Measurements from ENCODE around the gene NDE1.
"Not testable (repeated sequence)": the region's sequence is repeated elsewhere in the genome, so short reads cannot be mapped to it uniquely, and the experiment has no call there.

Gene NDE1

GRCh38 chr16:15699819-15700218, 49.8 kb downstream of the NDE1 start:
- no peak for DNase-seq (ENCODE audit: low spot score)

GRCh38 chr16:15701367-15701766, 51.3 kb downstream of the NDE1 start:
- DNase-seq (ENCODE audit: low spot score): no peak

- no peak for DNase-seq (ENCODE audit: low spot score)
These were observed 52.2 kb downstream of the NDE1 start for GRCh38 chr16:15701975-15702970.

DNA sequence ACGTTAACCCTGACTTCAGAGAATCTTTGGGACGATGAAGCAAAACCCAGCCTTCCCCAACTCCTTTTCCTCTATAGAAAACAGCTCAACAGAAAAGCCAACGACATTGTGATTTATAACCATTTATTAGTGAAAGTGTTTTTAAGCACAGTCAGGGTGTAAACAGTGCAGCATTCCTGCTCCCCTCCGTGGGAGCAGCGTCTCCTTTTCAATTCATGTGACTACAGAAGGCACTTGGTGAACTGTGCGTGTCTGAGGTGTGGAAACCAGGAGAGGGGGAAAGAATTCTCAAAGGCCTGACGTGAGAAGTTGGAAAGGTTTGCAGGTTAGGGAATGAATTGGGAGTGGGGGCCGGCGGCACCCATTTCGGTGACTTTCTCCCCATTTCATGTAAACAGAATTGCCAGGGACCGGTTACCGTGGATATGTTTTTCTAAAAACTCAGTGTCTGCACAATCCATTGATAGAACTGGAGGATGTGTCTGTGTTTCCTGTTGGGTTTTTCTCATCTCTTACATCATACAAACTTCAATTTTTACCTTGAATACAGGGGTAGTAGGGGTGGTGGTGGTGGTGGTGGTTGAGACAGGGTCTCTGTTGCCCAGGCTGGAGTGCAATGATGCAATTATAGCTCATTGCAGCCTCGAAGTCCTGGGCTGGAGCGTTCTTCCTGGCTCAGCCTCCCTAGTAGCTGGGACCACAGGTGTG, 53.1 kb downstream of the NDE1 start:
- DNase-seq (ENCODE audit: low spot score): no peak

DNA sequence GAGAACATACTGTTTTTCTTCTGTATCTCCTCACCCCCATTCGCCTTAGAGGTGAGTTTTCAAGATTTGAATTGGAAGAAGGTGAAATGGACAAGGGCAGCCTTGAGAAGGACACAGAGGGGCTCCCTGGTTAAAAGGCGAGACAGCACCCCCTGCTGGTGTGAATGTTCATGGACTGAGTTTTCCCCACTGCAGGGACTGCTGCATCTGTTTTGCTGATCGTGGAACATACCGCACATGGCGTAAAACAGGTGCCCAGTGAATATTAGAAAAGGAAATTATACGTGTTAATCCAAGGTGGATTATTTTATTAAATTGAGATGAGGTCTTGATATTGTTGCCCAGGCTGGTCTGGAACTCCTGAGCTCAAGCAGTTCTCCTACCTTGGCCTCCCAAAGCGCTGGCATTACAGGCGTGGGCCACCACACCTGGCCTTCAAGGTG, 54.5 kb downstream of the NDE1 start:
- DNase-seq (ENCODE audit: low spot score): peak; percentile 87

GRCh38 chr16:15705064-15705565, 55.1 kb downstream of the NDE1 start:
- DNase-seq (ENCODE audit: low spot score): no peak

- no peak for DNase-seq (ENCODE audit: low spot score)
These were observed 57.3 kb downstream of the NDE1 start for GRCh38 chr16:15707332-15707731.

GRCh38 chr16:15708096-15708495, 58.1 kb downstream of the NDE1 start:
- no peak for DNase-seq (ENCODE audit: low spot score)

- DNase-seq (ENCODE audit: low spot score): no peak
These were observed 59.0 kb downstream of the NDE1 start for GRCh38 chr16:15708997-15709396.

DNA sequence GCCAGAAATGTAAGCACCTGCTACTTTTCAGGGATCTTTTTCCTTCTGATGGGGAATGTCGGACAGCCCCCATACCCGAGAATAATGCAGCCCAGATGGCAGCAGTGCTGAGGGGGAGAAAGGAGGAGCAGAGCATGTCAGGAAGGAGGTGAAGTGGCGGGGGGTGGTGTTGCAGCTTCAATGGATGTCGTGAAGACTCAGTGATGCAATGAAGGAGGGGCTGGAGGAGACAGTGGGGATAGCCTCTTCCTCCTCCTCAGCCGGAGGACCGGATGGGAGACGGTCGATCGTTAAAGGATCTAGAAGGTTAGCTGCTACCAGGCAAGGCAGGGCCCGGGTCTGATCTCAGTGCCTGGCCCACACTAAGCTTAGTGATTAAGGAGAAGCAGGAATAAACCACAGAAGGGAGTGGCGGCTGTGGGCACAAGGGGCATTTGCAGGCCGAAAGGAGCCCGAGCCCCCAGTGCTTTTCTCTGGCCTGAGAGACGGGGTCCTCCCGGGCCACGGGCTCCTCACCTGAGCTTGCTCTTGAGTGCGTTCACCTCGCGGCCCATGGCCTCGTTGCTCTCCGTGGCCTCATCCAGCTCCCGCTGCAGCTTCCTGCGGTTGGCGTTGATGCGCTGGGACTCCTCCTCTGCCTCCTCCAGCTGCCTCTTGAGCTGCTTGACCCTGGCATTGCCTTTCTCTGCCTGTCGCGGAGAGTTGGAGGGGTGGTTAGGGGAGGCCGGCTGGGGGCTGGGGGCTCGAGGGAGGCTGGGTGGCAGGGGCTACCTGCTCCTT, 64.5 kb downstream of the NDE1 start:
- DNase-seq (ENCODE audit: low spot score): no peak

DNA sequence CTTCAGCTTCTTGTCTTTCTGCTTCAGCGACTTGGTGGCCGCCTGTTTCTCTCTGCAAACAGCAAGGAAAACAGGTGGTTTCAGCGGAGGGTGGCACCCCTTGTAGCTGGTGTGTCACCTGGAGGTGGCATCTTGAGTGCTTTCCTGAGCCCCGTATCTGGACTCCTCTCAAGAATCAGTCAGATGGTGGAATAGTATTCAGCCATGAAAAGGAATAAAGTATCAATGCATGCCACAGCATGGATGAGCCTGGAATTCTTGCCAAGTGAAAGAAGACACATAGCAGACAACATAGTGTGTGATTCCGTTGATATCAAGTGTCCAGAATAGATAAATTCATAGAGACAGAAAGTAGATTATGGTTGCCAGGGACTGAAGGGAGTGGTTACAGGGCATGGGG, 65.2 kb downstream of the NDE1 start:
- DNase-seq (ENCODE audit: low spot score): no peak

DNA sequence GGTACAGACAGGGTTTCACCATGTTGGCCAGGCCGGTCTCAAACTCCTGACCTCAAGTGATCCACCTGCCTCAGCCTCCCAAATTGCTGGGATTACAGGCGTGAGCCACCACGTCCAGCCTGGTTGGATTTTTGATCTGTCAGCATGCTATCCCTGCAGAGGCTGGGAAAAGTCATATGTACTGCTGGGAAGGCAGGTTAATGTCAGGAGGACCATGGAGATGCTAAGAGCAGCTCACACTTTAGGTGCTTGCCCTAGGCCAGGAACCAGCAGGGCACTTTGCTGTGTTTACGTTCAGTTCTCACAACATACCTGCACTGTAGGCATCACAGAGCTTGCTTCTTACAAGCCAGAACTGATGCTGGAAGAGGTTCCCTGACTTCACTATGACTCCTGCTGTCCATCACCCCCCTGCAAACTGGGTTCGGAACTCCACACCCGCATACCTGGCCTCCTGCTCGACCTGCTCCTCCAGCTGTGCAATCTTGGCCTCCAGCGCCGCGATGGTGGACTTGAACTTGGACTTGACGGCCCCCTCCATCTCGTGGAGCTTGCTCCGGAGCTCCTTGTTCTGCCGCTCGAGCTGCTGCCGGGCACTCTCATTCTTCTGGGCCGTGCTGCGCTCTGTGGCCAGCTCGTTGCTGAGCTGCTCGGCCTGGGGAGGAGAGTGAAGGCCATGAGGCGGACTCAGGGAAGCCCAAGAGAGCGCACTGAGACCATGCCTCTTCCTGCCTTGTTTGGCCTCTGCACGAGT, 66.8 kb downstream of the NDE1 start:
- no peak for DNase-seq (ENCODE audit: low spot score)

- no peak for DNase-seq (ENCODE audit: low spot score)
These were observed 71.0 kb downstream of the NDE1 start for GRCh38 chr16:15721018-15721417.

GRCh38 chr16:15723808-15724207, 73.8 kb downstream of the NDE1 start:
- no peak for DNase-seq (ENCODE audit: low spot score)

DNA sequence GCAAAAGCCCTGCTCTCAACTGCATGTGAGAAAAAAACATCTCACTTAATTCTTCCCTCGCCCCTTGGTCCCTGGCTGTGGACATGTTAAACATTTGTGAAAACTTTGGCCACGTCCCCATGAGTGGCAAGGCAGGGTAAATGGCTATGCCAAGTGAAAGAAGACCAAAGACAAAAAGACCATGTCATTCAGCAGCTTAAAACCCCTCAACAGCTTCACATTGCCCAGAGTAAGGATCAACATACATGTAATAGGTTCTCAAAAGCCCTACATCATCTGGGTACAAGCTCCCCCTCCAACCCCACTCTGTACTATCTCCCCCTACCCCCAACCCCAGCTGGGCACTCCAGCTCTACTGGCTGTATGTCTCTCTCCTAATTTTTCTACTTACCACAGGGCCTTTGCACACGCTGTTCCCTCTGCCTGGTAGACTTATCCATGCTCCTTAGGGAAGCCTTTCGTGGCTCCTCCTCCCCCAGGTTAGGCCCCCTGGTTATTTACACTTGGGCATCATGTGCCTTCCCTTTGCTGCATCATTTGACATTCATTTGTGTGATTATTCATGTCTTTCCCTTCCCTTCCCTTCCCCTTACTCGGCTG, 75.7 kb downstream of the NDE1 start:
- DNase-seq (ENCODE audit: low spot score): no peak

DNA sequence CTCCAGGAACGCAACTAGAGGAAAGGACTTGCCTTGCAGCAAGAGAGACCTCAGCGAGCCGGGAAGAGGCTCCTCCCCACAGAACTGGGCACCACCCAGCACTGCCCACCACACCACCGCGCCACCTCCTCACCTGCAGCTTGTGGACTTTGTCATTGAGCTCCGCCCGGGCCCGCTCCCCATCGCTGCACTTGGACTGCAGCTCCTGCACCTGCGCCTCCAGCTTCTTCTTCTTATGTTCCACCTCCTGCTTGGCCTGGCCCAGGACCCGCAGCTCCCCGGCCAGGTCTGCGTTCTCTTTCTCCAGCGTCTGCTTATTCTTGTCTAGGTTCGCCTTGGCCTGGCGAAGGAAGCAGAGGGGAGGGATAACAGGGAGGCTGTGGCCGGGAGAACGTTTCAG, 76.7 kb downstream of the NDE1 start:
- DNase-seq (ENCODE audit: low spot score): no peak

DNA sequence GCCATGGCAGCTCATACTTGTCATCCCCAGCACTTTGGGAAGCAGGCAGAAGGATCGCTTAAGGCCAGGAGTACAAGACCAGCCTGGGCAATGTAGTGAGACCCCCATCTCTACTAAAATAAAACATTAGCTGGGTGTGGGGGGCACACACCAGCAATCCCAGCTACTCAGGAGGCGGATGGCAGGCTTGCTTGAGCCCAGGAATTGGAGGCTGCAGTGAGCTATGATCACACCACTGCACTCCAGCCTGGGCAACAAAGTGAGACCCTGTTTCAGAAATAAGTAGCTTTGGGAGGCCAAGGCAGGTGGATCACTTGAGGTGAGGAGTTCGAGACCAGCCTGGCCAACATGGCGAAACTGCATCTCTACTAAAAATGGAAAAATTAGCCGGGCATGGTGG, 77.7 kb downstream of the NDE1 start:
- not testable (repeated sequence) for DNase-seq (ENCODE audit: low spot score)

DNA sequence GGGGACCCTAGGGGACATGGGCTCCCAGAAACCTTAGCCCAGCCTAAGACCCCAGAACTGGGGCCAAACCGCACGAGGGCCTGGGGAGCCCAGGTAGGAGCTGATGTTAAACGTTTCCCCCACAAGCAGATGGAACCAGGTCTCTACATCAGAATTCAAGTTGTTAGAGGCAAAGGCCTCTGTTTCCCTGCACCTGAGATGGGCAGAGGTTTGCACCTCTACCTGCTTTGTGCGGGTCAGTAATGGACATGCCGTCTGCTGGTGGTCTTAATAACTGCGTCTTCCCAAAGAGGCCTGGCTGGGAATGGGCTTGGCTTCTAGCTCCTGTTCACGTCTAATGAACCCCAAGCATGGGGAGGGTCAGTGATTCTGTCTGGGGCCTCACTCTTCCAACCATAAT, 79.1 kb downstream of the NDE1 start:
- no peak for DNase-seq (ENCODE audit: low spot score)

DNA sequence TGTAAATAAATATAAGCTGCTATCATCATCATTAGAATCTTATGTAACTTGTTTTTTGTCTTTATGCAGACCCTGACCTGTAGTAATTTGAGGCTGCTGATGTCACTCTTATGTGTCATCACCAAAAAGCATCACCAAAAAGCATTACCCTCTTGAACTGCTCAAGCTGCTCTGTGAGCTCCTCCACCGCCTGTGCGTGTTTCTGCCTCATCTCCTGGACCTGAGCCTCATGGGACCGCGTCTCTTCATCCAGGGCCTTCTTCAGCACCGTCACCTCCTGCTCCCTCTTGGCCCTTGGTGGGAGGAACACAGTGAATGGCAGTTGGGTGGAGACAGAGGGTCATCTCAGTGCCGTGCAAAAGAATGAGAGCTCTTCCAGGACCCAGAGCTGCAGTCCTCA, 82.4 kb downstream of the NDE1 start:
- DNase-seq (ENCODE audit: low spot score): no peak

DNA sequence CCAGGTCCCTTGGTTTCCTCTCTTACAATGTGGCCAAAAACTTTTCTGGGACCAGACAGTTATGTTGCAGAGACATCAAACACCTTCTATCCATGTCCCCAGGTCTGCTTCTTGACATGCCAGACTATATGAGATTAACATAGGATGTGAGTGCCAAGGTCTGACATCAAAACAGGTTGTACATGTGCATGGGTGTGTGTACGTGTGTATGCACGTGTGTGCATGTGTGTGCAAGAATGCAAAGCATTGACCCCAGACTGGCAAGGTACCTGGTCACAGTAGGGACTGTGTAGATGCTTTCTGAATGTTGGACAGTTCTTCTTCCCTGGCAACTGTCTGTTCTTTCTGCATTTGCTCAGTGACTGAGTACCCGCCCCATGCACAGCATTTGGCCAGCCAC, 85.6 kb downstream of the NDE1 start:
- no peak for DNase-seq (ENCODE audit: low spot score)

DNA sequence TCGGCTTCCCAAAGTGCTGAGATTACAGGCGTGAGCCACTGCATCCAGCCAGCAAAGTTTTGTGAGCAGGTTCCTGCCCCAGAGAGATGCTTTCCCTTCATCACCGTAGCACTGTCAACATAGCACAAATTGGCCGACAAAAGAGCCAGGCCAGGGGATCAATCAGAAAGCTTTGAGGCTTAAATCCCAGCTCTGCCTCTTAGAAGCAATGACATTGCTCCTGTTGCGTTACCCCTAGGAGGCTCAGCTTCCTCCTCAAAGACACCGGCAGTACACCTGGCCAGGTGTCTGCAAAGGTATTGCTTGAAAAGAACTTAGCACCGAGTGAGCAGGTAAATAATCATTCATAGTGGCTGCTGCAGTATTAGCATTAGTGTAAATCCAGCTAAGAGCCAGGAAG, 86.5 kb downstream of the NDE1 start:
- DNase-seq (ENCODE audit: low spot score): no peak

Data from pons (tissue), 1 donor.